ENCODE data around the gene FGF12.

The FGF12 gene

GRCh38 chr3:192339214-192339613 lies 388.1 kb downstream of the FGF12 start:
- DNase-seq (ENCODE audit: low read depth in 2 of 2) = no peak

- DNase-seq (ENCODE audit: low read depth in 2 of 2) = no peak
Observed at GRCh38 chr3:192336286-192336685, 391.1 kb downstream of the FGF12 start.

GRCh38 chr3:192332386-192333291 lies 394.7 kb downstream of the FGF12 start:
- no peak for DNase-seq (ENCODE audit: low read depth in 2 of 2)

- DNase-seq (ENCODE audit: low read depth in 2 of 2) = no peak
Observed at GRCh38 chr3:192331749-192332385, 395.5 kb downstream of the FGF12 start.

- no peak for DNase-seq (ENCODE audit: low read depth in 2 of 2)
Observed at GRCh38 chr3:192326656-192327055, 400.7 kb downstream of the FGF12 start.

GRCh38 chr3:192317564-192317963 lies 409.8 kb downstream of the FGF12 start:
- DNase-seq (ENCODE audit: low read depth in 2 of 2) = no peak

GRCh38 chr3:192313605-192314004 lies 413.7 kb downstream of the FGF12 start:
- DNase-seq (ENCODE audit: low read depth in 2 of 2) = no peak

GRCh38 chr3:192307631-192308030 lies 419.7 kb downstream of the FGF12 start:
- no peak for DNase-seq (ENCODE audit: low read depth in 2 of 2)

GRCh38 chr3:192303235-192303634 lies 424.1 kb downstream of the FGF12 start:
- no peak for DNase-seq (ENCODE audit: low read depth in 2 of 2)

- no peak for DNase-seq (ENCODE audit: low read depth in 2 of 2)
Observed at GRCh38 chr3:192302721-192303120, 424.6 kb downstream of the FGF12 start.

- DNase-seq (ENCODE audit: low read depth in 2 of 2) = no peak
Observed at GRCh38 chr3:192299921-192300320, 427.4 kb downstream of the FGF12 start.

GRCh38 chr3:192296845-192297244 lies 430.5 kb downstream of the FGF12 start:
- DNase-seq (ENCODE audit: low read depth in 2 of 2) = no peak

GRCh38 chr3:192284443-192285072 lies 442.8 kb downstream of the FGF12 start:
- DNase-seq (ENCODE audit: low read depth in 2 of 2) = no peak

- no peak for DNase-seq (ENCODE audit: low read depth in 2 of 2)
Observed at GRCh38 chr3:192281207-192281880, 446.0 kb downstream of the FGF12 start.

- DNase-seq (ENCODE audit: low read depth in 2 of 2) = no peak
Observed at GRCh38 chr3:192279664-192280063, 447.7 kb downstream of the FGF12 start.

- DNase-seq (ENCODE audit: low read depth in 2 of 2) = no peak
Observed at GRCh38 chr3:192277477-192277876, 449.9 kb downstream of the FGF12 start.

- no peak for DNase-seq (ENCODE audit: low read depth in 2 of 2)
Observed at GRCh38 chr3:192275741-192276355, 451.5 kb downstream of the FGF12 start.

GRCh38 chr3:192273697-192274010 lies 453.7 kb downstream of the FGF12 start:
- no peak for DNase-seq (ENCODE audit: low read depth in 2 of 2)

GRCh38 chr3:192273001-192273696 lies 454.2 kb downstream of the FGF12 start:
- DNase-seq (ENCODE audit: low read depth in 2 of 2) = no peak

GRCh38 chr3:192262001-192262400 lies 465.3 kb downstream of the FGF12 start:
- no peak for DNase-seq (ENCODE audit: low read depth in 2 of 2)

- no peak for DNase-seq (ENCODE audit: low read depth in 2 of 2)
Observed at GRCh38 chr3:192261135-192261534, 466.2 kb downstream of the FGF12 start.
